ENCODE results near the gene CSTA.

The CSTA gene

GRCh38 chr3:122355612-122356011, 30.6 kb downstream of the CSTA start:
- Histone ChIP-seq H3K36me3 (ENCODE audit: control insufficient read depth, insufficient read depth, low read length) (no peaks in the 10 kb centered on the region; the same call in 1 of the 2 replicates), H3K4me3 (replicated peaks; ENCODE audit: low read depth, low read length) (no peak overlapping the region), H3K27me3 (replicated peaks; ENCODE audit: control insufficient read depth, insufficient read depth, low read length) (no peaks in the 10 kb centered on the region)
- DNase-seq (ENCODE audit: extremely low read depth, insufficient read length) = no peak
- TF ChIP-seq CTCF (IDR thresholded peaks at IDR 0.05; ENCODE audit: insufficient read depth, low read length, poor library complexity, severe bottlenecking) = no peak

GRCh38 chr3:122356402-122356801, 31.4 kb downstream of the CSTA start:
- TF ChIP-seq CTCF (IDR thresholded peaks at IDR 0.05; ENCODE audit: insufficient read depth, low read length, poor library complexity, severe bottlenecking) = peak; percentile 57

GRCh38 chr3:122357828-122358702, 33.0 kb downstream of the CSTA start:
- Histone ChIP-seq H3K4me3 (replicated peaks; ENCODE audit: low read depth, low read length) (no peak overlapping the region), H3K36me3 (ENCODE audit: control insufficient read depth, insufficient read depth, low read length) (peaks cover 2% of the 10 kb centered on the region; the same call in 1 of the 2 replicates), H3K27me3 (replicated peaks; ENCODE audit: control insufficient read depth, insufficient read depth, low read length) (no peaks in the 10 kb centered on the region)
- TF ChIP-seq CTCF (IDR thresholded peaks at IDR 0.05; ENCODE audit: insufficient read depth, low read length, poor library complexity, severe bottlenecking) = no peak
- no peak for DNase-seq (ENCODE audit: extremely low read depth, insufficient read length)

More at GRCh38 chr3:122356402-122356801, 31.4 kb downstream of the CSTA start:
- Histone ChIP-seq H3K4me3 (replicated peaks; ENCODE audit: low read depth, low read length) (no peak overlapping the region), H3K27me3 (replicated peaks; ENCODE audit: control insufficient read depth, insufficient read depth, low read length) (no peaks in the 10 kb centered on the region), H3K36me3 (ENCODE audit: control insufficient read depth, insufficient read depth, low read length) (no peaks in the 10 kb centered on the region; the same call in 1 of the 2 replicates)
- DNase-seq (ENCODE audit: extremely low read depth, insufficient read length) = peak; percentile 3

- Histone ChIP-seq H3K27me3 (replicated peaks; ENCODE audit: control insufficient read depth, insufficient read depth, low read length) (no peaks in the 10 kb centered on the region), H3K4me3 (replicated peaks; ENCODE audit: low read depth, low read length) (no peak overlapping the region), H3K36me3 (ENCODE audit: control insufficient read depth, insufficient read depth, low read length) (peaks cover 2% of the 10 kb centered on the region; the same call in 1 of the 2 replicates)
- TF ChIP-seq CTCF (IDR thresholded peaks at IDR 0.05; ENCODE audit: insufficient read depth, low read length, poor library complexity, severe bottlenecking) = no peak
- no peak for DNase-seq (ENCODE audit: extremely low read depth, insufficient read length)
Measured at GRCh38 chr3:122358703-122359032, 33.6 kb downstream of the CSTA start.

DNA sequence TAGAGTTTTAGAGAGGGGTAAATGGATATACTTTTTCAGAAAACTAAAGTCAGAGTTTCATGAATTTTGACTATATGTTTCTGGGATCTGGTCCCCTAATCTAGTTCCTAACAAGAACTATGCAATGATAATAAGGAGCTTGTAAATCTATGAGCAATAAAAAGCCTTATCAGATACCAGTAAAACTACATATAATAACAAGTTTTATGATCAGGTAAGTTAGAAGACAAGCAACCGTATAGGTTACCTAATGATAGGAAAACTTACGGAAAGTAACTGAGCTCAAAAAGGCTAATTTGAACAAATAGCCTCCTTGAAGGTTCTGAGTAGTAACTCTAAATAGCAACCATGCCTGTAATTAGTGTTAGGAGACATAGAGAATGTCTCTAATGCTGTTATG, 37.0 kb downstream of the CSTA start:
- Histone ChIP-seq H3K27me3 (replicated peaks; ENCODE audit: control insufficient read depth, insufficient read depth, low read length) (no peaks in the 10 kb centered on the region), H3K36me3 (ENCODE audit: control insufficient read depth, insufficient read depth, low read length) (peaks cover 10% of the 10 kb centered on the region)
- TF ChIP-seq CTCF (IDR thresholded peaks at IDR 0.05; ENCODE audit: insufficient read depth, low read length, poor library complexity, severe bottlenecking) = no peak

More for the DNA sequence above, 37.0 kb downstream of the CSTA start:
- DNase-seq (ENCODE audit: extremely low read depth, insufficient read length) = no peak
- no peak overlapping the region for H3K4me3 ChIP-seq (replicated peaks; ENCODE audit: low read depth, low read length)
